GM12874 (cell line): ENCODE results near the gene VMO1.

Experiments used
- TF ChIP-seq, protein P1 (sequence below): IDR thresholded peaks from 2 replicates; pipeline ENCODE4 v1.5.1; 2011; ENCODE audit warnings: low read depth, mild to moderate bottlenecking, control low read depth, low read length, moderate library complexity; ENCODE audit not compliant: insufficient read depth

VMO1 gene

DNA sequence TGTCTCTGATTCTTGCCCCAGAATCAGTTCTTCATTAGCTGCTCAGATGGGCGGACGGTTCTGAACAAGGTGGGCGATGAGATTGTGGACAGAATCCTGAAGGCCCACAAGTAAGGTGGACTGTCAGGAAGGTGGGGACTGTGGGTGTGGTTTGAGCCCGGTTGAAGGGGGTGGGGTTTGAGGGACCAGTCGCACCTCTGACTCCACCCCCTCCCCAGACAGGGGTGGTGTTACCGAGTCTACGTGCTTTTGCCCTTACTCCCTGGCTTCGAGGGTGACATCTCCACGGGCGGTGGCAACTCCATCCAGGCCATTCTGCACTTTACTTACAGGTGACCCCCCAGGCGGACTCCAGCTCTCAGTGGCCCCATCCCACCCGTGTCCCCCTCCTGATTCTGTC, 32.1 kb upstream of the VMO1 start:
- TF ChIP-seq, protein P1, sequence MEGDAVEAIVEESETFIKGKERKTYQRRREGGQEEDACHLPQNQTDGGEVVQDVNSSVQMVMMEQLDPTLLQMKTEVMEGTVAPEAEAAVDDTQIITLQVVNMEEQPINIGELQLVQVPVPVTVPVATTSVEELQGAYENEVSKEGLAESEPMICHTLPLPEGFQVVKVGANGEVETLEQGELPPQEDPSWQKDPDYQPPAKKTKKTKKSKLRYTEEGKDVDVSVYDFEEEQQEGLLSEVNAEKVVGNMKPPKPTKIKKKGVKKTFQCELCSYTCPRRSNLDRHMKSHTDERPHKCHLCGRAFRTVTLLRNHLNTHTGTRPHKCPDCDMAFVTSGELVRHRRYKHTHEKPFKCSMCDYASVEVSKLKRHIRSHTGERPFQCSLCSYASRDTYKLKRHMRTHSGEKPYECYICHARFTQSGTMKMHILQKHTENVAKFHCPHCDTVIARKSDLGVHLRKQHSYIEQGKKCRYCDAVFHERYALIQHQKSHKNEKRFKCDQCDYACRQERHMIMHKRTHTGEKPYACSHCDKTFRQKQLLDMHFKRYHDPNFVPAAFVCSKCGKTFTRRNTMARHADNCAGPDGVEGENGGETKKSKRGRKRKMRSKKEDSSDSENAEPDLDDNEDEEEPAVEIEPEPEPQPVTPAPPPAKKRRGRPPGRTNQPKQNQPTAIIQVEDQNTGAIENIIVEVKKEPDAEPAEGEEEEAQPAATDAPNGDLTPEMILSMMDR = no peak

DNA sequence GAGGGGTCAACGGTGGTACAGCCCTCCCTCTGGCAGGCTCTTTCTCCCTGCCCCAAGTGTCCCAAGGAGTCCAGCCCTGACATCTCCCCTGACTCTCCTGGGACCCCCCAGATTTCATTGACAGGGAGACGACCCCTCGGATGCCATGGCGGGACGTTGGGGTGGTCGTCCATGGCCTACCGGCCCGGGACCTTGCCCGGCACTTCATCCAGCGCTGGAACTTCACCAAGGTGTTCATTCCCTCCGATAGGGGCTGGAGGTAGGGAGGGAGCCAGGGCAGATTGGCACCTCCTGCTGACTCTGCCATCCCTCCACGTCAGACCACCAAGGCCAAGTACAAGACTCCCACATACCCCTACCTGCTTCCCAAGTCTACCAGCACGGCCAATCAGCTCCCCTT, 30.7 kb upstream of the VMO1 start:
- TF ChIP-seq, protein P1 = no peak

DNA sequence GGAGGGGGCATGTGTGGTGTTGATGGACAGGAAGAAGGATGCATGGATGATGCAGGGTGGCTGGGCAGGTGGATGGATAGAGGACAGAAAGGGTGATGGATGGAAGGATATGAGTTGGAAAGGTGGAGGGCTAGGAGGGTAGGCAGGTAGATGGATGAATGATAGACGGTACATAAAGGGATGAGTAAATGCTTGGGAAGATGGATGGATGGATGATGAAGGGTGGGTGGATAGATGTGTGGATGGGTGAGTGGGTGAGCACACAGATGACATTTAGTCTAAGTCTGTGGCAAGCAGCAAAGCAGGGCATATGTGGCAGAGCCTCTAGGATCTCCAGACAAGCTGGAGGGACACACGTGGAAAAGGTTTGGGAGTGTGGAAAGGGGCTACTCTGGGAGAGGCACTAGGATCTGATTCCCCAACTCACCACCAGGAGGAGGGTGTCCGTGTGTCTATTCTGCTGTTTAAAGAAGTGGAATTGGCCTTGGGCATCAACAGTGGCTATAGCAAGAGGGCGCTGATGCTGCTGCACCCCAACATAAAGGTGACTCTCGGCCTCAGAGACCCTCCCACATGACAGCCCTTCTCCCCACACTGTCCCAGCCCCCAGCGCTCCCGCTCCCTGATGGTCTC, 29.0 kb upstream of the VMO1 start:
- TF ChIP-seq, protein P1 = 0 out of 2 replicates have a peak, but pooled peaks have one; percentile 31

- TF ChIP-seq, protein P1 = no peak
Observed at GRCh38 chr17:4812690-4813089, 26.5 kb upstream of the VMO1 start.

DNA sequence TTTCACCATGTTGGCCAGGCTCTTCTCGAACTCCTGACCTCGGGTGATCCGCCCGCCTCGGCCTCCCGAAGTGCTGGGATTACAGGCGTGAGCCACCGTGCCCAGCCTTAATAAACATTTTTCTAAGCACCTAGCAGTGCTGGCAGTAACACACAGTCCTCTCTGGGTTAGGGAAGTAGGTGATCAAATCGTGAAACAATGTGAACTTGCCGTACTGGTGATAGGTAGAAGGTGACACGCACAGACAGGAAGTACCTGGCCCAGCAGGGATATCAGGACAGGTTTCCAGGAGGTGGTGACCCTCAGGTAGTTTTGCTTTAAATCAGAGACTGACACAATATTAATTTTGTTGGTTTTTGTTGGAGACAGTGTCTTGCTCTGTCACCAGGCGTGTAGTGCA, 25.3 kb upstream of the VMO1 start:
- TF ChIP-seq, protein P1 = no peak

DNA sequence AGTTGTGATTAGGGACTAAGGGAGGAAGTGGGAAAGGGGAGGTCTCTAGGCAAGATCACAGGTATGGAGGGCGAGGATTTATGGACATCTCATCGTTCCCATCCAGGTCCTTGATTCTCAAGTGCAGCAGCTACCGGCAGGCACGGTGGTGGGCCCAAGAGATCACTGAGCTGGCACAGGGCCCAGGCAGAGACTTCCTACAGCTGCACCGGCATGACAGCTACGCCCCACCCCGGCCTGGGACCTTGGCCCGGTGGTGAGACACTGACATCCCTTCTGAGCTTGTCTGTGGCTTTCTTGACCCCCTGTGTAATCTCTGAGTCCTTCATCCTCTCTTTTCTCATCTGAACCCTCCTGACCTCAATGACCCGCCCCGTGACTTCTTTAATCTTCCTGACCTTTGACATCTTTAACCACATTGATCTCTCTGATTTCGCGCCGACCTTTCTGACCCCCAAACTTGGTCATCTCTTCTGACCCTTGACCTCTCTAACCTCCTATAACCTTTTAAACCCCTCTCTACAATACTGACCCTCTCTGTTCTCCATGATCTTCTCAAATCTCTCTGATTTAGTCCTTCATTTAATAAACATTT, 24.6 kb upstream of the VMO1 start:
- TF ChIP-seq, protein P1 = no peak

DNA sequence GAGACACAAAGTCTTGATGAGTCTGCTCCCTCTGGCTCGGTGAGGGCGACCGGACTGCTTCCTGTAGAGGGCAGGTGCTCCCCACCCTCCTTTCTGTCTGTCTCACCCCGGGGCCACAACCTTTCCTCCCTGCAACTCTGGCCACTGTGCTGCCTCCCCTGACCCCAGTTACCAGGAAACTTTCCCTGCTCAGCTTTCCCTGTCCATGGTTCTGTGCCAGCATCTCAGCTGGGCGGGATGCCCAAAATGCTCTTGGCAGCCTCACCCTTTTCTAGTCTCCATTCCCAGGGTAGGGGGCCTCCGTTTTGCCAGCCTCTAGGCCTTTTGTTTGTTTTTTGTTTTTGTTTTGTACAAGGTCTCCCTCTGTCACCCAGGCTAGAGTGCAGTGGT, 22.2 kb upstream of the VMO1 start:
- TF ChIP-seq, protein P1 = no peak
